ENCODE data around the gene EIF1B.

- TF ChIP-seq, protein P1, sequence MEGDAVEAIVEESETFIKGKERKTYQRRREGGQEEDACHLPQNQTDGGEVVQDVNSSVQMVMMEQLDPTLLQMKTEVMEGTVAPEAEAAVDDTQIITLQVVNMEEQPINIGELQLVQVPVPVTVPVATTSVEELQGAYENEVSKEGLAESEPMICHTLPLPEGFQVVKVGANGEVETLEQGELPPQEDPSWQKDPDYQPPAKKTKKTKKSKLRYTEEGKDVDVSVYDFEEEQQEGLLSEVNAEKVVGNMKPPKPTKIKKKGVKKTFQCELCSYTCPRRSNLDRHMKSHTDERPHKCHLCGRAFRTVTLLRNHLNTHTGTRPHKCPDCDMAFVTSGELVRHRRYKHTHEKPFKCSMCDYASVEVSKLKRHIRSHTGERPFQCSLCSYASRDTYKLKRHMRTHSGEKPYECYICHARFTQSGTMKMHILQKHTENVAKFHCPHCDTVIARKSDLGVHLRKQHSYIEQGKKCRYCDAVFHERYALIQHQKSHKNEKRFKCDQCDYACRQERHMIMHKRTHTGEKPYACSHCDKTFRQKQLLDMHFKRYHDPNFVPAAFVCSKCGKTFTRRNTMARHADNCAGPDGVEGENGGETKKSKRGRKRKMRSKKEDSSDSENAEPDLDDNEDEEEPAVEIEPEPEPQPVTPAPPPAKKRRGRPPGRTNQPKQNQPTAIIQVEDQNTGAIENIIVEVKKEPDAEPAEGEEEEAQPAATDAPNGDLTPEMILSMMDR (conservative IDR thresholded peaks at IDR 0.05) = peak; percentile 79
- no peak for TF ChIP-seq EZH2 (IDR thresholded peaks at IDR 0.05; ENCODE audit: low read depth)
Measured at GRCh38 chr3:40317061-40317855, 7.8 kb downstream of the EIF1B start.

Measured in PC-9 (cell line).